NCI-H748 (cell line): ENCODE measurements around the gene IL1RL1.
A peak's percentile ranks its signal among the peaks of the same experiment; 100 is the strongest.

Experiments used
- DNase-seq: peaks from one replicate; lab custom pipeline; 2025; ENCODE audit not compliant: unreplicated experiment; lab: John Stamatoyannopoulos, UW

The IL1RL1 gene

GRCh38 chr2:102334486-102334885 lies 23.1 kb downstream of the IL1RL1 start:
- no peak for DNase-seq

- no peak for DNase-seq
These were observed 24.6 kb downstream of the IL1RL1 start for GRCh38 chr2:102335871-102336366.

- DNase-seq = no peak
These were observed 25.2 kb downstream of the IL1RL1 start for GRCh38 chr2:102336502-102336945.

- no peak for DNase-seq
These were observed 25.6 kb downstream of the IL1RL1 start for GRCh38 chr2:102337012-102337411.

DNA sequence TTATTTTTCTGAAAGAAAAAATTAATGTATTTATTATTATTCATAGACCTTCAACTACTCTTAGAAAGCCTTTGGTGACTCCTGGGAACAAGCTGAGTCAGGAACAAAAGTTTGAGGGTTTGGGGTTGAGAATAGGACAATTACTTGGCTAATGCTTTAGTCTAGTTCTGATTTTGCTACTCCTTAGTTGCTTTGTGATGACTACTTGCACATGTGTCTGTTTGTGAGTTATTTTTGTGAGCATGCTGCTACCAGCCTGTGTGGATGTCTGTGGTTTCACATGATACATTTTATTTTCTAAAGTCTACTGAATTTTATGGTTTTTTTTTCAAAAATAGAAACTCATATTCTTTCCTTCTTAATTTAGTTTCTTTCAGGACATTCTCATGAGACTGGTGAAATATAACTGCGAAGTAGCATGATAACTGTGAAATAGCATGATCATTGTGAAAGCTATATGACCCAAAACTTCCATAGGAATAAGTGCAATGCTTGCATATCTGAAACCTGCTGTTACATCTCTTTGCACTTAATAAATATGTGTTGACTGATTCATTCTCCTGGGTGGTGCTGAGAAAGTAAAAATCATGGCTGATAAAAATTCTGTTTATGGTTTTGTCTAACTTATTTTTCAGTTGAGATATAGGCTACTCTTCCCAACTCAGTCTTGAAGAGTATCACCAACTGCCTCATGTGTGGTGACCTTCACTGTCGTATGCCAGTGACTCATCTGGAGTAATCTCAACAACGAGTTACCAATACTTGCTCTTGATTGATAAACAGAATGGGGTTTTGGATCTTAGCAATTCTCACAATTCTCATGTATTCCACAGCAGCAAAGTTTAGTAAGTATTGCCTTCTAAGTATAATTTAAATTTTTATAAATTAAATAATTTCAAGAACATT lies 26.4 kb downstream of the IL1RL1 start:
- no peak for DNase-seq

GRCh38 chr2:102340778-102341177 lies 29.4 kb downstream of the IL1RL1 start:
- no peak for DNase-seq

GRCh38 chr2:102342888-102343287 lies 31.5 kb downstream of the IL1RL1 start:
- DNase-seq = no peak

DNA sequence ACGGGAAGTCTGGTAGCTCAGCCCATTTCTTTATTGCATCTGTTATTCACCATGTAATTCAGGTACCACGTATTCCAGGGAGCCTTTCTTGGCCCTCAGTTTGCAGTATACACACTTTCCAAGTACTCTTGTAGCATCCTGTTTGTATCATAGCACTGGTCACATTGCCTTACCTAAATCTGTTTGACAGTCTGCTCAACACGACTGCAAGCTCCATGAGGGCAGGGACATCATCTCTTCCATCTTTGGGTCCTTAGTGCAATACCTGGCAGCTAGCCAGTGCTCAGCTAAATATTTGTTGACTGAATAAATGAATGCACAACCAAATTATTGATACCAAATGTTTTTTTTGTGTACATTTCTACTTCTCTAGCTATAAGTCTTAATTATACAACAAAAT lies 33.0 kb downstream of the IL1RL1 start:
- no peak for DNase-seq

DNA sequence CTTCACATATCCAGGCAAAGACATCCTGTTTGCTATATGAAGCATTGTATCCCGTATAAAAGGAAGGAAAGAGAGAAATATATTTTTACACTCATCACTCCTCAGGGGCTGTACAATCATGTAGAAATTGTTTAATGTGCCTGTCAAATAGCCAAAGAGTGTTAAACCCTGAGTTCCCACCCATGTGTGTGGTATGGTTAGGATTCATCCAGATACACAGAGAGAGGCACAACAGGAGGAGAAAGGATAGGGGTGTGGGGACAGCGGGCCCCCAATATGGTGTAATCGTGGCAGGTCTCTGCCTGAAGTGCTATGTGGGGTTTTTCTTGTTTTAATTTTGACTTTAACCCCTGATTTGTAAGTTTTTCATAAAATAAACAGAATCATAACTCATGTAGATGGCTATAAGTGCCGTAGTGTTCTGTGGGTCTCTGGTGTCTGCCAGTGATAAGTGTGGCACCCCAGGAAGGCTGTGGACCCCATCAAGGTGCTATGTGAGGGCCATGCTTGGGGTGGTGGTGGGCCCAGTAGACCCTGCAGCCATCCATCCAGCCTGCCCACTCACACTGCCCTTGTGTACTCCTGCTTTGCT lies 34.1 kb downstream of the IL1RL1 start:
- DNase-seq = no peak

- DNase-seq = no peak
These were observed 35.2 kb downstream of the IL1RL1 start for GRCh38 chr2:102346381-102347130.

GRCh38 chr2:102350137-102350793 lies 38.9 kb downstream of the IL1RL1 start:
- peak; percentile 6 for DNase-seq

GRCh38 chr2:102355526-102356380 lies 44.4 kb downstream of the IL1RL1 start, which contains the start of gene IL18R1:
Gene IL18R1 (plus strand): TSS chr2:102355796. CDS start chr2:102362661, 6,865 bp downstream.
- peak; percentile 72 for DNase-seq

DNA sequence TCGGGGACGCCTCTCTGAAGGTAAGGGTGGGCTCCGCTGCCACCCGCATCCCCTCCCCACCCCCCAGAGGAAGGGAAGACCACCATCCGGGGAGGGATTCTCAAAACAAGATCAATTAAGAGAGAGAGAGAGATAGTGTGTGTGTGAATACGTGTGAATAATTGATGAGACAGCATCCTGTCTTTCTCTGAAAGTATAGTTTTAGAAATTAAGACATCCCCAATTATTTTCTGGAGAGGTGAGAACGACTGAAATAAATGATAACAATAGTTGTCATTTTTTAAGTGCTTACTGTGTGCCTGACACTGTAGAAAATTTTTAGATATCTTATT lies 45.0 kb downstream of the IL1RL1 start:
- no peak for DNase-seq

GRCh38 chr2:102356741-102357140 lies 45.4 kb downstream of the IL1RL1 start:
- no peak for DNase-seq

DNA sequence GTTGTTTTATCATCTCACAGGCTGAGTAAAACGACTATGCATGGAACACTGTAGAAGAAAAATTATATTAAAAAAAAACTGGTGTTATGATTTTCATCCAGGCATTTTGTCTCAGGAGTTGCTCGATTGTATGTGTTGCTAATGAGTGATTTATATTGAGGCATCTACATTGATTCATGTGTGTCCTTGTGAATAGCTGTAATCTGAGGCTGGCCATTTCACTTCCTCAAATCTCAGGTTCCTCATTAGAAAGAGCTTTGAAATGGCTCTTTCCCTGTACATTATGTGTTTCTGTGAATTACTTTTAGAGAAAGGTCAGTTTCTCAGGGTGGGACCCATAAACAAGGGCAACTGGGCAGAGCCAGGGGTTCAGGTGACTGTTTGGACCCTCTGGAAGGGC lies 46.6 kb downstream of the IL1RL1 start:
- no peak for DNase-seq

- no peak for DNase-seq
These were observed 47.1 kb downstream of the IL1RL1 start for GRCh38 chr2:102358496-102358895.

GRCh38 chr2:102359527-102359926 lies 48.2 kb downstream of the IL1RL1 start:
- no peak for DNase-seq

GRCh38 chr2:102361632-102362241 lies 50.4 kb downstream of the IL1RL1 start:
- DNase-seq = no peak

DNA sequence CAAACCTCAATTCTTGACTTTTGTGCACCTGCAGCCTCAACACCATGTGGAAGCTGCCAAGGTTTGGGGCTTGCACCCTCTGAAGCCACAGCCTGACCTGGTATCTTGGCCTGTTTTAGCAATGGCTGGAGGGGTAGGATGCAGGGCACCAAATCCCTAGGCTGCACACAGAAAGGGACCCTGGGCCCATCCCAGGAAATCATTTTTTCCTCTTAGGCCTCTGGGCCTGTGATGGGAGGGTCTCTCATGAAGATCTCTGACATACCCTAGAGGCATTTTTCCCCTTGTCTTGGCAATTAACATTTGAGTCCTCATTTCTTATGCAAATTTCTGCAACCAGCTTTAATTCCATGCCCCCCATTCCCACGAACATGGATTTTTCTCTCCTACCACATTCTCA lies 54.4 kb downstream of the IL1RL1 start:
- no peak for DNase-seq
